ENCODE measurements around the gene FAM47E. TPM values are rescaled to one million over a fixed set of nuclear protein-coding genes. Genes with fewer than 3 reads are reported as not detected.

FAM47E gene
- total and polyA plus RNA-seq, 2 of the 13 experiments (the other 11 are each of a cell fraction or from before 2014, with no cell fraction given) = 0.33 to 0.66 TPM

- TF ChIP-seq USF2 (IDR thresholded peaks at IDR 0.05; ENCODE audit: low read depth, low read length) = no peak
- peak; percentile 34; the same call in 1 of the 2 replicates for TF ChIP-seq USF2 (CRISPR knock-in tag; IDR thresholded peaks at IDR 0.05; ENCODE audit: borderline replicate concordance)
- TF ChIP-seq ZNF780A (CRISPR knock-in tag; IDR thresholded peaks at IDR 0.05) = no peak; the same call in 1 of the 2 replicates
- no peak for TF ChIP-seq ZFP36 (IDR thresholded peaks at IDR 0.05; ENCODE audit: borderline replicate concordance, low read depth, low read length, partially characterized antibody)
- no peak for TF ChIP-seq ZNF296 (CRISPR knock-in tag; conservative IDR thresholded peaks at IDR 0.05)
- peak; percentile 74 for TF ChIP-seq NRL (CRISPR knock-in tag; IDR thresholded peaks at IDR 0.05; ENCODE audit: borderline replicate concordance)
- peak; percentile 78; the same call in 1 of the 2 replicates for TF ChIP-seq ZNF124 (CRISPR knock-in tag; IDR thresholded peaks at IDR 0.05)
- TF ChIP-seq PREB (CRISPR knock-in tag; IDR thresholded peaks at IDR 0.05) = no peak
- TF ChIP-seq ZNF354B (CRISPR knock-in tag; IDR thresholded peaks at IDR 0.05) = no peak
- no peak for TF ChIP-seq ZBTB39 (CRISPR knock-in tag; IDR thresholded peaks at IDR 0.05)
- peak; percentile 100 for TF ChIP-seq IKZF5 (CRISPR knock-in tag; IDR thresholded peaks at IDR 0.05)
- no peak for TF ChIP-seq MBD4 (IDR thresholded peaks at IDR 0.05; ENCODE audit: borderline replicate concordance, low read length)
- TF ChIP-seq SNAPC2 (CRISPR knock-in tag; IDR thresholded peaks at IDR 0.05) = no peak
- 0 out of 2 replicates have a peak, but pooled peaks have one; percentile 51 for TF ChIP-seq THAP7 (CRISPR knock-in tag; IDR thresholded peaks at IDR 0.05)
- no peak for TF ChIP-seq CSRNP2 (CRISPR knock-in tag; conservative IDR thresholded peaks at IDR 0.05; ENCODE audit: low read depth)
- no peak; the same call in 1 of the 2 replicates for TF ChIP-seq ZNF605 (CRISPR knock-in tag; IDR thresholded peaks at IDR 0.05)
- TF ChIP-seq ELF3 (CRISPR knock-in tag; IDR thresholded peaks at IDR 0.05) = peak; percentile 33; the same call in 1 of the 2 replicates
- TF ChIP-seq TAF15 (IDR thresholded peaks at IDR 0.05; ENCODE audit: low read depth, low read length, poor library complexity, severe bottlenecking) = no peak
- TF ChIP-seq ZNF589 (CRISPR knock-in tag; conservative IDR thresholded peaks at IDR 0.05) = peak; percentile 81; the same call in 1 of the 2 replicates
- TF ChIP-seq PHF21A (CRISPR knock-in tag; IDR thresholded peaks at IDR 0.05) = no peak; the same call in 1 of the 2 replicates
These were observed at the start of gene FAM47E (continued) for GRCh38 chr4:76251441-76252270.
